ENCODE results near the gene ELF1.

DNA sequence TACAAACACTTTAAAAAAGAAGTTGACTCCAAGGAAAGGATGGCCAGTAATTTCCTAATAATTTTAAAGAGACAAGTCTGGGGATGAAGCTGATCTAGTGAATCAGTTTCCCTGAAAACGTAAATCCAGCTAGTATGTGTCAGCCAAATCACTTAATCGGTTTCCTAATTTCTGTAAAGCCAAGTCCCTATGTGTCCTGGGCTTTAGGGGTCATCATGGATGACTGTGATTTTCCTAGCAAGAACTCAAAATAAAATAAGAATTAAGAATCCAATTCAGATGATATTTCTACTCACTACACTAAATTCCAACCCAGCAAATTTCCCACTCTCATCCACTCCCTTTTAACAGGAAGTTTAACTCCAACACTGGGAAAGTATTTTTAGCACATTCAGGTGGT is 35.9 kb downstream of the ELF1 start:
- TF ChIP-seq, protein P1, sequence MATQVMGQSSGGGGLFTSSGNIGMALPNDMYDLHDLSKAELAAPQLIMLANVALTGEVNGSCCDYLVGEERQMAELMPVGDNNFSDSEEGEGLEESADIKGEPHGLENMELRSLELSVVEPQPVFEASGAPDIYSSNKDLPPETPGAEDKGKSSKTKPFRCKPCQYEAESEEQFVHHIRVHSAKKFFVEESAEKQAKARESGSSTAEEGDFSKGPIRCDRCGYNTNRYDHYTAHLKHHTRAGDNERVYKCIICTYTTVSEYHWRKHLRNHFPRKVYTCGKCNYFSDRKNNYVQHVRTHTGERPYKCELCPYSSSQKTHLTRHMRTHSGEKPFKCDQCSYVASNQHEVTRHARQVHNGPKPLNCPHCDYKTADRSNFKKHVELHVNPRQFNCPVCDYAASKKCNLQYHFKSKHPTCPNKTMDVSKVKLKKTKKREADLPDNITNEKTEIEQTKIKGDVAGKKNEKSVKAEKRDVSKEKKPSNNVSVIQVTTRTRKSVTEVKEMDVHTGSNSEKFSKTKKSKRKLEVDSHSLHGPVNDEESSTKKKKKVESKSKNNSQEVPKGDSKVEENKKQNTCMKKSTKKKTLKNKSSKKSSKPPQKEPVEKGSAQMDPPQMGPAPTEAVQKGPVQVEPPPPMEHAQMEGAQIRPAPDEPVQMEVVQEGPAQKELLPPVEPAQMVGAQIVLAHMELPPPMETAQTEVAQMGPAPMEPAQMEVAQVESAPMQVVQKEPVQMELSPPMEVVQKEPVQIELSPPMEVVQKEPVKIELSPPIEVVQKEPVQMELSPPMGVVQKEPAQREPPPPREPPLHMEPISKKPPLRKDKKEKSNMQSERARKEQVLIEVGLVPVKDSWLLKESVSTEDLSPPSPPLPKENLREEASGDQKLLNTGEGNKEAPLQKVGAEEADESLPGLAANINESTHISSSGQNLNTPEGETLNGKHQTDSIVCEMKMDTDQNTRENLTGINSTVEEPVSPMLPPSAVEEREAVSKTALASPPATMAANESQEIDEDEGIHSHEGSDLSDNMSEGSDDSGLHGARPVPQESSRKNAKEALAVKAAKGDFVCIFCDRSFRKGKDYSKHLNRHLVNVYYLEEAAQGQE (IDR thresholded peaks at IDR 0.05), result no peak
- no peak for TF ChIP-seq POLR2A (IDR thresholded peaks at IDR 0.05; ENCODE audit: low read length)
- TF ChIP-seq, protein P2, sequence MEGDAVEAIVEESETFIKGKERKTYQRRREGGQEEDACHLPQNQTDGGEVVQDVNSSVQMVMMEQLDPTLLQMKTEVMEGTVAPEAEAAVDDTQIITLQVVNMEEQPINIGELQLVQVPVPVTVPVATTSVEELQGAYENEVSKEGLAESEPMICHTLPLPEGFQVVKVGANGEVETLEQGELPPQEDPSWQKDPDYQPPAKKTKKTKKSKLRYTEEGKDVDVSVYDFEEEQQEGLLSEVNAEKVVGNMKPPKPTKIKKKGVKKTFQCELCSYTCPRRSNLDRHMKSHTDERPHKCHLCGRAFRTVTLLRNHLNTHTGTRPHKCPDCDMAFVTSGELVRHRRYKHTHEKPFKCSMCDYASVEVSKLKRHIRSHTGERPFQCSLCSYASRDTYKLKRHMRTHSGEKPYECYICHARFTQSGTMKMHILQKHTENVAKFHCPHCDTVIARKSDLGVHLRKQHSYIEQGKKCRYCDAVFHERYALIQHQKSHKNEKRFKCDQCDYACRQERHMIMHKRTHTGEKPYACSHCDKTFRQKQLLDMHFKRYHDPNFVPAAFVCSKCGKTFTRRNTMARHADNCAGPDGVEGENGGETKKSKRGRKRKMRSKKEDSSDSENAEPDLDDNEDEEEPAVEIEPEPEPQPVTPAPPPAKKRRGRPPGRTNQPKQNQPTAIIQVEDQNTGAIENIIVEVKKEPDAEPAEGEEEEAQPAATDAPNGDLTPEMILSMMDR (IDR thresholded peaks at IDR 0.05), result no peak
- TF ChIP-seq, protein P3, sequence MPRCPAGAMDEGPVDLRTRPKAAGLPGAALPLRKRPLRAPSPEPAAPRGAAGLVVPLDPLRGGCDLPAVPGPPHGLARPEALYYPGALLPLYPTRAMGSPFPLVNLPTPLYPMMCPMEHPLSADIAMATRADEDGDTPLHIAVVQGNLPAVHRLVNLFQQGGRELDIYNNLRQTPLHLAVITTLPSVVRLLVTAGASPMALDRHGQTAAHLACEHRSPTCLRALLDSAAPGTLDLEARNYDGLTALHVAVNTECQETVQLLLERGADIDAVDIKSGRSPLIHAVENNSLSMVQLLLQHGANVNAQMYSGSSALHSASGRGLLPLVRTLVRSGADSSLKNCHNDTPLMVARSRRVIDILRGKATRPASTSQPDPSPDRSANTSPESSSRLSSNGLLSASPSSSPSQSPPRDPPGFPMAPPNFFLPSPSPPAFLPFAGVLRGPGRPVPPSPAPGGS (IDR thresholded peaks at IDR 0.05), result no peak
- no peak for TF ChIP-seq MAFK (IDR thresholded peaks at IDR 0.05; ENCODE audit: partially characterized antibody)
